ENCODE results near the gene ADGRL1.

DNA sequence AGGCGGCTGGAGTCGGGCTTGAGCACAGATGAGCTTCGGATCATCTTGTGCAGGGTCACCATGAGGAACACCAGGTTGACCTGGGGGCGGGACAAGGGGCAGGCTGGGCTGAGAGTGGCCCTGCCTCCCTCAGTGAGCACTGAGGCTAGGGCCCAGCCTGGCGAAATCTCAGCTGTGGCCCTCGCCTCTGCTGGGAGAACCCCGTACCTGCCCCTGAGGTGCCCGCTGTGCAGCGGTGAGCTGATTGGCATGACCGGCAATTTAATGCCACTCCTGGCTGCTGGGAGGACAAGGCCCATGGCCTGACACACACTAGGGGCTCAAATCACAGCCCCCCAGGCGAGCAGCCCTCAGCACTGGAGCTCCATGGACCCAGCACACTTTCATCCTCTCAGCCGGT, 49.8 kb downstream of the ADGRL1 start:
- TF ChIP-seq, protein P1, sequence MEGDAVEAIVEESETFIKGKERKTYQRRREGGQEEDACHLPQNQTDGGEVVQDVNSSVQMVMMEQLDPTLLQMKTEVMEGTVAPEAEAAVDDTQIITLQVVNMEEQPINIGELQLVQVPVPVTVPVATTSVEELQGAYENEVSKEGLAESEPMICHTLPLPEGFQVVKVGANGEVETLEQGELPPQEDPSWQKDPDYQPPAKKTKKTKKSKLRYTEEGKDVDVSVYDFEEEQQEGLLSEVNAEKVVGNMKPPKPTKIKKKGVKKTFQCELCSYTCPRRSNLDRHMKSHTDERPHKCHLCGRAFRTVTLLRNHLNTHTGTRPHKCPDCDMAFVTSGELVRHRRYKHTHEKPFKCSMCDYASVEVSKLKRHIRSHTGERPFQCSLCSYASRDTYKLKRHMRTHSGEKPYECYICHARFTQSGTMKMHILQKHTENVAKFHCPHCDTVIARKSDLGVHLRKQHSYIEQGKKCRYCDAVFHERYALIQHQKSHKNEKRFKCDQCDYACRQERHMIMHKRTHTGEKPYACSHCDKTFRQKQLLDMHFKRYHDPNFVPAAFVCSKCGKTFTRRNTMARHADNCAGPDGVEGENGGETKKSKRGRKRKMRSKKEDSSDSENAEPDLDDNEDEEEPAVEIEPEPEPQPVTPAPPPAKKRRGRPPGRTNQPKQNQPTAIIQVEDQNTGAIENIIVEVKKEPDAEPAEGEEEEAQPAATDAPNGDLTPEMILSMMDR (IDR thresholded peaks at IDR 0.05; ENCODE audit: insufficient read depth, low read length), result no peak
- TF ChIP-seq, protein P2, sequence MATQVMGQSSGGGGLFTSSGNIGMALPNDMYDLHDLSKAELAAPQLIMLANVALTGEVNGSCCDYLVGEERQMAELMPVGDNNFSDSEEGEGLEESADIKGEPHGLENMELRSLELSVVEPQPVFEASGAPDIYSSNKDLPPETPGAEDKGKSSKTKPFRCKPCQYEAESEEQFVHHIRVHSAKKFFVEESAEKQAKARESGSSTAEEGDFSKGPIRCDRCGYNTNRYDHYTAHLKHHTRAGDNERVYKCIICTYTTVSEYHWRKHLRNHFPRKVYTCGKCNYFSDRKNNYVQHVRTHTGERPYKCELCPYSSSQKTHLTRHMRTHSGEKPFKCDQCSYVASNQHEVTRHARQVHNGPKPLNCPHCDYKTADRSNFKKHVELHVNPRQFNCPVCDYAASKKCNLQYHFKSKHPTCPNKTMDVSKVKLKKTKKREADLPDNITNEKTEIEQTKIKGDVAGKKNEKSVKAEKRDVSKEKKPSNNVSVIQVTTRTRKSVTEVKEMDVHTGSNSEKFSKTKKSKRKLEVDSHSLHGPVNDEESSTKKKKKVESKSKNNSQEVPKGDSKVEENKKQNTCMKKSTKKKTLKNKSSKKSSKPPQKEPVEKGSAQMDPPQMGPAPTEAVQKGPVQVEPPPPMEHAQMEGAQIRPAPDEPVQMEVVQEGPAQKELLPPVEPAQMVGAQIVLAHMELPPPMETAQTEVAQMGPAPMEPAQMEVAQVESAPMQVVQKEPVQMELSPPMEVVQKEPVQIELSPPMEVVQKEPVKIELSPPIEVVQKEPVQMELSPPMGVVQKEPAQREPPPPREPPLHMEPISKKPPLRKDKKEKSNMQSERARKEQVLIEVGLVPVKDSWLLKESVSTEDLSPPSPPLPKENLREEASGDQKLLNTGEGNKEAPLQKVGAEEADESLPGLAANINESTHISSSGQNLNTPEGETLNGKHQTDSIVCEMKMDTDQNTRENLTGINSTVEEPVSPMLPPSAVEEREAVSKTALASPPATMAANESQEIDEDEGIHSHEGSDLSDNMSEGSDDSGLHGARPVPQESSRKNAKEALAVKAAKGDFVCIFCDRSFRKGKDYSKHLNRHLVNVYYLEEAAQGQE (IDR thresholded peaks at IDR 0.05; ENCODE audit: insufficient replicate concordance, low read depth), result no peak
- TF ChIP-seq POLR2AphosphoS5 (IDR thresholded peaks at IDR 0.05; ENCODE audit: low read depth) (no peak), SPI1 (IDR thresholded peaks at IDR 0.05; ENCODE audit: borderline replicate concordance, low read depth) (no peak)

All from HL-60 (cell line).